HepG2 (cell line): ENCODE measurements around the gene ZNF142.

Experiments
- CBX5 ChIP-seq: sonication (generic); formaldehyde crosslinking; IDR thresholded peaks from 2 replicates; pipeline ENCODE4 v1.4.0; 2020; ENCODE audit warnings: missing genetic modification reagents, borderline replicate concordance
- CHD2 ChIP-seq: IDR thresholded peaks from 2 replicates; pipeline ENCODE4 v1.6.1; 2011; ENCODE audit warnings: low read depth, low read length, improper control_type of control experiment
- CTCF ChIP-seq: sonication (generic); formaldehyde crosslinking; IDR thresholded peaks from 2 replicates; pipeline ENCODE4 v1.5.0; 2020; ENCODE audit warnings: mild to moderate bottlenecking, missing genetic modification reagents, moderate library complexity
- JUNB ChIP-seq: sonication (generic); formaldehyde crosslinking; IDR thresholded peaks from 2 replicates; pipeline ENCODE4 v1.8.0; 2022; ENCODE audit warnings: missing genetic modification reagents, mild to moderate bottlenecking, borderline replicate concordance
- KAT2B ChIP-seq: fragments of 150-350 bp; IDR thresholded peaks from 2 replicates; pipeline ENCODE4 v1.6.1; 2014; ENCODE audit warnings: low read depth, low read length, borderline replicate concordance
- KLF6 ChIP-seq: IDR thresholded peaks from 2 replicates; pipeline ENCODE4 v1.8.0; 2016; ENCODE audit warnings: missing biosample characterization, missing genetic modification reagents
- MLX ChIP-seq: IDR thresholded peaks from 2 replicates; pipeline ENCODE4 v1.6.1; 2016
- MXD1 ChIP-seq: sonication (generic); formaldehyde crosslinking; IDR thresholded peaks from 2 replicates; pipeline ENCODE4 v1.4.0; 2020; ENCODE audit warnings: mild to moderate bottlenecking, missing genetic modification reagents
- TSC22D2 ChIP-seq: sonication (generic); formaldehyde crosslinking; IDR thresholded peaks from 2 replicates; pipeline ENCODE4 v1.5.1; 2020; ENCODE audit warnings: missing genetic modification reagents, mild to moderate bottlenecking, borderline replicate concordance
- ZFAT ChIP-seq: sonication (generic); formaldehyde crosslinking; conservative IDR thresholded peaks from 2 replicates; pipeline ENCODE4 v1.8.1; 2023; ENCODE audit warnings: missing genetic modification reagents, inconsistent platforms
- ZNF280B ChIP-seq: sonication (generic); formaldehyde crosslinking; IDR thresholded peaks from 2 replicates; pipeline ENCODE4 v1.5.0; 2020; ENCODE audit warnings: missing genetic modification reagents, mild to moderate bottlenecking, borderline replicate concordance
- ZNF335 ChIP-seq: sonication (generic); formaldehyde crosslinking; IDR thresholded peaks from 2 replicates; pipeline ENCODE4 v1.4.0; 2020; ENCODE audit warnings: missing genetic modification reagents
- ZNF652 ChIP-seq: IDR thresholded peaks from 2 replicates; pipeline ENCODE4 v1.6.1; 2016; ENCODE audit warnings: low read depth, borderline replicate concordance
- ZNF878 ChIP-seq: sonication (generic); formaldehyde crosslinking; IDR thresholded peaks from 2 replicates; pipeline ENCODE4 v1.8.1; 2023; ENCODE audit warnings: mild to moderate bottlenecking, missing genetic modification reagents, moderate library complexity

GRCh38 chr2:218694405-218695145, 35.2 kb upstream of the ZNF142 start:
- no peak for TF ChIP-seq JUNB (CRISPR knock-in tag)
- no peak for TF ChIP-seq ZNF652
- TF ChIP-seq MLX (CRISPR knock-in tag), result no peak
- TF ChIP-seq CBX5 (CRISPR knock-in tag), result no peak
- TF ChIP-seq TSC22D2 (CRISPR knock-in tag), result no peak
- TF ChIP-seq KLF6, result no peak
- no peak for TF ChIP-seq ZFAT (CRISPR knock-in tag)
- no peak for TF ChIP-seq CTCF (CRISPR knock-in tag)
- no peak for TF ChIP-seq ZNF280B (CRISPR knock-in tag)
- no peak for TF ChIP-seq CHD2
- TF ChIP-seq ZNF878, result no peak
- TF ChIP-seq ZNF335 (CRISPR knock-in tag), result no peak
- TF ChIP-seq MXD1 (CRISPR knock-in tag), result no peak
- TF ChIP-seq KAT2B, result no peak
